Stimulated activated CD4-positive, alpha-beta T cell treated with anti-CD3 and anti-CD28 coated beads, Interleukin-1b, Interleukin-23, amount 100 ng/mL, for 24 hours (primary cell): Measurements from ENCODE around the gene MS4A10.

Source experiments
- DNase-seq, 4 experiments: peaks; one replicate each; pipeline ENCODE4 v3.0.0-alpha.2; 2020; ENCODE audit warnings: low read depth in 4 of 4, low spot score in 1 of 4

The MS4A10 gene

DNA sequence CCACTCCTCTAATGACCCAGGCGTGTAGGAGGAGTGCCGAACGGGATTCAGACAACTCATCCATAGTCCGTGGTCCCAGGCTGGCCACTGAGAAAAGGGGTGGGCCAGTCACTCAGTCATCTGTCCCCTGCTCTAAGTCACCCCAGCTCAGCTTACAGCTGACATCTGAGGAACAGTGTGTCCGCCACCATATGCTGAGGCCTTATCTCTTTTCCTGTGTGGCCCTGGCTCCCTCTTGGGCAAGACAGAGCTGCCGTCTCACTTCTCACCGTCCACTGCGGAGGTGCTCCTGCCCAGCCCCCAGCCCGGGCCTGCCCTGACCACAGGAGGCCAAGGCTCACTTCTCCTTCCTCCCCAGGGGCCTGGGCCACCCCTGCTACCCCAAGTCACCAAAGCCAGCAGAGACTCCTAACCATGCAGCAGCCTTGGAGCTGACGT lies 63.6 kb downstream of the MS4A10 start:
- DNase-seq: no peak

DNA sequence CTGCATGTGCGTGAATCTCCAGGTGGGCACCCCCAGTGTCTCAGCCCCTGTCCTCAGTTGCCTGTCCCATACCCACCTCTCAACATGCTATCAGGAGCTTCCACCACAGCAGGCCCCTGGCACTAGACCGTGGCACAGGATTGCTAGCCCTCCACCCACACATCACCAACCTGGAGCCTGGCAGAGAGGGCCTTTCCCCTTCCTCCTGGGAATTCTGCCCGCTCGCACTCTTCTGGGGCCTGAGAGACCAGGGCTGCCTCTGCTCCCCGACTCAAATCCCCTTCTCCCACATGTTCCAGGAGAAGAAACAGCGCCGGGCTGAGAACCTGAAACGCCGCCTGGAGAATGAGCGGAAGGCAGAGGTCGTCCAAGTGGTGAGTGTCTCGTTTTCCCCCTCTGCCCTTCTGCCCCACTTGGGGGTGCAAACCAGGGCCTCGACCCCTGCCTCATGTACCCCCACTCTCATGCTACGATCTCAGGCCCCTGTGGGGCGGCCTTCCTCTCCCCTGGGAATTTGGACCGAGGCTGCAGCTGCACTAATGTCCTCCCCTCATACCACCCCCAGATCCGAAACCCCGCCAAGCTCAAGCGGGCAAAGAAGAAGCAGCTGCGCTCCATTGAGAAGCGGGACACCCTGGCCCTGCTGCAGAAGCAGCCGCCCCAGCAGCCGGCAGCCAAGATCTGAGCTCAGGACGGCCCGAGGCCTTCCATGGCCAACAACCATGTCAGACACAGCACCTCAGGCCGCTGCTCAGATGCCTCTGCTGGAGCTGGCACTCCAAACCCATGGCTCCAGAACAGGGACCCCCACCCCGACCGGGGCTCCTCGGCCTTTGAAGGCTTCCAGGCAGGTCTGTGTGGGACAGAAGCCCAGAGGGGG lies 64.7 kb downstream of the MS4A10 start:
- DNase-seq: no peak
